SJSA1 (cell line): ENCODE measurements around the gene SNX5. TPM values are rescaled to one million over a fixed set of nuclear protein-coding genes. Genes with fewer than 3 reads are reported as not detected.

Experiments used
- DNase-seq, 2 experiments: peaks; one replicate each; pipeline ENCODE4 v3.0.0-alpha.2; 2015 to 2020; ENCODE audit warnings: low spot score in 2 of 2, low read depth in 1 of 2
- H3K27ac ChIP-seq: fragments of 250-450 bp; sonication (Bioruptor Pico); 2 replicates; pipeline ENCODE4 v1.5.1; 2020; ENCODE audit warnings: mild to moderate bottlenecking, moderate library complexity
- H3K27me3 ChIP-seq: fragments of 250-450 bp; sonication (Bioruptor Pico); replicated peaks from 2 replicates; pipeline ENCODE4 v1.5.1; 2020; ENCODE audit warnings: mild to moderate bottlenecking, moderate library complexity
- H3K36me3 ChIP-seq: fragments of 250-450 bp; sonication (Bioruptor Pico); 2 replicates; pipeline ENCODE4 v1.5.1; 2020; ENCODE audit warnings: mild to moderate bottlenecking
- H3K4me1 ChIP-seq: fragments of 250-450 bp; sonication (Bioruptor Pico); replicated peaks from 2 replicates; pipeline ENCODE4 v1.6.1; 2021; ENCODE audit warnings: mild to moderate bottlenecking
- H3K4me3 ChIP-seq: fragments of 250-450 bp; sonication (Bioruptor Pico); 2 replicates; pipeline ENCODE4 v1.5.1; 2020; ENCODE audit warnings: mild to moderate bottlenecking
- H3K9me3 ChIP-seq: fragments of 250-450 bp; sonication (Bioruptor Pico); replicated peaks from 2 replicates; pipeline ENCODE4 v1.5.1; 2020; ENCODE audit warnings: mild to moderate bottlenecking
- total RNA-seq: library from RNA; depleted of rRNA; stranded (reverse); fragments of >200 nt; shearing (Covaris generic); gene quantifications from 2 replicates; pipeline ENCODE4 v1.2.3, GENCODE V29; 2014

The SNX5 gene
- total RNA-seq, 1 experiment from 2014 or later = 129 TPM

DNA sequence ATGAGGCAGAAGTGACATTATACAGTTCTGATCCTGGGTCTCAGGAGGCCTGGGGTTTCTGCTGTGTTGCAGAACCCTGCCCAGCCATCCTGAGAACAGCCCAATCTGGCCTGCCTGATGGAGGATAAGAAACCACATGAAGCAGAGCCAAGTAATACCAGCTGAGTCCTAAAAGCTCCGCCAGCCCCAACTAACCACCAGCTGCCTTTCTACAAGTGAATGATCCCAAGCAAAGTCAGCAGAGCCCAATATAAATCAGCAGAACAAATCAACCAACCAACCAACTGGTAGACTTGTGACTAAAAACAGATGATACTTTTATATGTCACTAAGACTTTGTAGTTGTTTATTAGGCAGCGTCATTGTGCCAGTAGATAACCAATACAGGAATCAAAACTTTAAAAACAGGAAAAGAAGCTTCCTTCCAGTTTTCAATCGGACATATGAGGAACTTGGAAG, 52.1 kb downstream of the SNX5 start:
- Histone ChIP-seq H3K27me3 (no peaks in the 10 kb centered on the region), H3K4me1 (peaks cover 6% of the 10 kb centered on the region), H3K36me3 (no peaks in the 10 kb centered on the region), H3K27ac (no peak overlapping the region), H3K9me3 (no peaks in the 10 kb centered on the region), H3K4me3 (no peak overlapping the region)
- no peak for DNase-seq

- no peaks in the 10 kb centered on the region for H3K36me3 ChIP-seq
- H3K4me3 ChIP-seq = no peak overlapping the region
- DNase-seq = no peak
- peaks cover 19% of the 10 kb centered on the region for H3K4me1 ChIP-seq
- H3K9me3 ChIP-seq = no peaks in the 10 kb centered on the region
- H3K27me3 ChIP-seq = no peaks in the 10 kb centered on the region
- H3K27ac ChIP-seq = no peak overlapping the region
These were observed 53.6 kb downstream of the SNX5 start for GRCh38 chr20:17914957-17915356.

GRCh38 chr20:17912916-17913315, 55.7 kb downstream of the SNX5 start:
- Histone ChIP-seq H3K4me1 (peaks cover 19% of the 10 kb centered on the region), H3K27me3 (no peaks in the 10 kb centered on the region), H3K36me3 (no peaks in the 10 kb centered on the region), H3K9me3 (no peaks in the 10 kb centered on the region), H3K4me3 (no peak overlapping the region), H3K27ac (no peak overlapping the region)
- no peak for DNase-seq

- H3K4me1 ChIP-seq = peaks cover 19% of the 10 kb centered on the region
- H3K27ac ChIP-seq = no peak overlapping the region
- H3K27me3 ChIP-seq = no peaks in the 10 kb centered on the region
- no peaks in the 10 kb centered on the region for H3K9me3 ChIP-seq
- no peak overlapping the region for H3K4me3 ChIP-seq
- no peak for DNase-seq
- no peaks in the 10 kb centered on the region for H3K36me3 ChIP-seq
These were observed 56.7 kb downstream of the SNX5 start for GRCh38 chr20:17911927-17912326.

DNA sequence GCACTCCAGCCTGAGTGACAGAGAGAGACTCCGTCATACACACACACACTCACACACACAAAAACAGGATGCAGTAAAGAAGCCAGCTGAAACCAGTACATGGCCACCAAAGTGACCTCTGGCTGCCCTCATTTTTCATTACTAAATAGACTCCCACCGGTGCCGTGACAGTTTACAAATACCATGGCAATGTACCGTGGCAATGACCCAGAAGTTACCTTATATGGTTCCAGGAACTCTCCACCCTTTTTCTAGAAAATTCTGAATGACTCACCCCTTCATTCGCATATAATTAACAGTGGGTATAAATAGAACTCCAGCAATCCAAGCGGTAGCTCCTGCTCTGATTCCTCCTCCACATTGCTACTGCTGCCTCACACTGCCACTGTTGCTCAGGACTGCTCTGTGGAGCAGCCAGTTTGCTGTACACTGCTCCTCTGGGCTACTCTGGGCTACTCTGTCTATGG, 57.7 kb downstream of the SNX5 start:
- no peaks in the 10 kb centered on the region for H3K27me3 ChIP-seq
- peak overlapping the region; percentile 21 for H3K27ac ChIP-seq
- peak; percentile 65 to 81 for DNase-seq
- peaks cover 19% of the 10 kb centered on the region for H3K4me1 ChIP-seq
- H3K4me3 ChIP-seq = no peak overlapping the region
- H3K36me3 ChIP-seq = no peaks in the 10 kb centered on the region
- H3K9me3 ChIP-seq = no peaks in the 10 kb centered on the region

DNA sequence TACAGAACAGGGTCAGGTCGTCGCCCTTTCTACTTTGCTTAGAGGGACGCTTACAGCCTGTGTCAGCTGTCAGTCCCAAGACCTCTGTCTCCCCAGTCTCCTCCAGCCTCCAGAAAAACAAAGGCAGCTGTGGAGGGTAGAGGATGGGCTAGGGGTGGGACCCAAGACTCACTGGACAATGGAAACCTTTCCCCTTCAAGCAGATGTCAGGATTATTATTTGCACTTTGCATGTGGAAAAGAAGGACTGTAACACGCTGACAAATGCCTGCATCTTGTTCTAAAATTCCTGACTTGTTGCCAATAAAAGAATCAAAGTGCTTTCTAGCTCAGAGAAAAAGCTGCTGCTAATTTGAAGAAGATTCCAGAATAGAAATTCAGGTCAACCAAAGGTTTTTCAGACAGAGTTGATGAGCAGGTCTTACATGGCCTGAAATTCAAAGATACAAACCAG, 58.7 kb downstream of the SNX5 start:
- no peaks in the 10 kb centered on the region for H3K9me3 ChIP-seq
- H3K27ac ChIP-seq = no peak overlapping the region; the same call in 1 of the 2 replicates
- H3K36me3 ChIP-seq = no peaks in the 10 kb centered on the region
- DNase-seq = no peak
- H3K4me3 ChIP-seq = no peak overlapping the region
- peaks cover 19% of the 10 kb centered on the region for H3K4me1 ChIP-seq
- no peaks in the 10 kb centered on the region for H3K27me3 ChIP-seq

- Histone ChIP-seq H3K36me3 (no peaks in the 10 kb centered on the region), H3K4me3 (no peak overlapping the region), H3K27me3 (no peaks in the 10 kb centered on the region), H3K9me3 (no peaks in the 10 kb centered on the region), H3K4me1 (peaks cover 4% of the 10 kb centered on the region), H3K27ac (no peak overlapping the region)
- DNase-seq = no peak
These were observed 63.0 kb downstream of the SNX5 start for GRCh38 chr20:17905544-17905943.

GRCh38 chr20:17904027-17904426, 64.6 kb downstream of the SNX5 start:
- Histone ChIP-seq H3K36me3 (no peaks in the 10 kb centered on the region), H3K4me1 (no peaks in the 10 kb centered on the region), H3K27ac (no peak overlapping the region), H3K4me3 (no peak overlapping the region), H3K9me3 (no peaks in the 10 kb centered on the region), H3K27me3 (no peaks in the 10 kb centered on the region)
- no peak for DNase-seq

DNA sequence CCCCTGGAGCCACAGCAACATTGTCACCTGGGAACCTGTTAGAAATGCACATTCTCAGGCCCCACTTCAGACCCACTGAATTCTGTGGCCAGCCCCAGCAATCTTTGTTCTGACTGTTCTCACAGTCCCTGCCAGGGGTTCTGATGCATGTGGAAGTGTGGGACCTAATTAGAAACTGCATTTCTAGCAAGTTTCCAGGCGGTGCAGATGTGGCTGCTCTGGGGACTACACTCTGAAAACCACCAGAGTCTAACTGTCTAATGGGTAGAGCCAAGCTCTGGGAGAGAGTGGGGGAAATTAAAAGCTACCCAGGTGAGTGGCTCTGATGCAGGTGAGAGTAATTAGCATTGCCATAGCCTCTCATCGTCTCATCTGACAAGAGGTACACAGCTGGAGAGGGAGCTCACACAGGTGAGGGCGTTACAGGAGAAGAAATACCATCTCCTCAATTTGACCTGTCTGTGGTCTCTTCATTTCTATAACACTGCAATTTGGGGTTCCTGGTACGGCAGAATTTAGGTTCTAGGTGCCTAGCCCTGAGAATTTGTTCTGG, 66.0 kb downstream of the SNX5 start:
- Histone ChIP-seq H3K4me1 (no peaks in the 10 kb centered on the region), H3K27ac (no peak overlapping the region), H3K9me3 (no peaks in the 10 kb centered on the region), H3K27me3 (no peaks in the 10 kb centered on the region), H3K4me3 (no peak overlapping the region), H3K36me3 (no peaks in the 10 kb centered on the region)
- DNase-seq = no peak

DNA sequence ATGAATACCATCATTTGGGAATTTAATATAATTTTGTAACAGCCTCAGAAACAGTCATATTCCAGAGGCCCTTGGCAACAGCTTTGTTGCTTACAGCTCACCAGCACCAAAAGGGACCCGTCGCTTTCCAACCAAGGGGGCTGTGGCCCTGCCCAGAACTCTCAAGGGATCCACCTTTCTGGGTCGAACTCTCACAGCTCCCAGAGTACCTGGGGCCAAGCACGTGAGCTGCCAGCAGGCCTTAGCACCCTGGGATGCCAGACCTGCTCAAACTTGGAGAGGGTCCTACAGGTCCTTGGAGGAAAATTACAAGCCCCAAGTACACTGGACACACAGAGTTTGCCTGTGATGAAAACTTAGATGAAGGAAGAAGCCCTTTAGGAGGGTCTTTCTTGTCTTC, 66.6 kb downstream of the SNX5 start:
- H3K27ac ChIP-seq = no peak overlapping the region

GRCh38 chr20:17898548-17898994, 70.0 kb downstream of the SNX5 start:
- Histone ChIP-seq H3K4me3 (no peak overlapping the region), H3K9me3 (no peaks in the 10 kb centered on the region), H3K27me3 (no peaks in the 10 kb centered on the region), H3K36me3 (no peaks in the 10 kb centered on the region), H3K27ac (no peak overlapping the region), H3K4me1 (peaks cover 17% of the 10 kb centered on the region)
- peak; percentile 57 to 70 for DNase-seq

More for the DNA sequence above, 66.6 kb downstream of the SNX5 start:
- Histone ChIP-seq H3K4me3 (no peak overlapping the region), H3K27me3 (no peaks in the 10 kb centered on the region), H3K9me3 (no peaks in the 10 kb centered on the region), H3K36me3 (no peaks in the 10 kb centered on the region), H3K4me1 (peaks cover 2% of the 10 kb centered on the region; the same call in 1 of the 2 replicates)
- DNase-seq = no peak

GRCh38 chr20:17897566-17898307, 70.9 kb downstream of the SNX5 start:
- Histone ChIP-seq H3K27me3 (no peaks in the 10 kb centered on the region), H3K4me3 (no peak overlapping the region)
- DNase-seq = no peak

DNA sequence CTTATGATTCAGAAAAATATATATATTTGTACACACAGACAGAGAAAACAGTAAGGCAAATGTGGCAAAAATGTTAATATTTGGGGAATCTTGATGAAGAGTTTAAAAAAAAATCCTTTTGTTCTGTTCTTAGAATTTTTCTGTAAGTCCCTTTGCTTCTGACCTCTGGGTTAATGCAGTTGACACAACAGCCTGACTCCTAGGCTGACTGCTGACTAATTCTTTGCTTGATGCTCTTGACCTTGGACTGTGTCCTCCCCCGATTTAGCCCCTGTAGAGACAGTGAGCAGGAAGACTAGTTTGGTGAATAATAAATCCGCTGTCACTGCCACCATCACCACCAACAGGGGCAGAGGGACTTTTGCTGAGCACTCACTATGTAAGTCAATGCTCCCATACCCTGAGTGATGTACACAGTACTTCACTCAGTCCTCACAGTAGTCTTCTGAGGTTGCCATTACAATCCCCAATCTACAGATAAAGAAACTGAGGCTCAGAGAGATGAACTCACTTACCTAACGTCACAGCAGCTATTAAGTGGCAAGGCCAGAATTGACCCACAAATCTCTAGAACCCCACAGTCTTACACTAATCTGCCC, 71.7 kb downstream of the SNX5 start:
- peaks cover 17% of the 10 kb centered on the region for H3K4me1 ChIP-seq
- no peaks in the 10 kb centered on the region for H3K27me3 ChIP-seq
- H3K36me3 ChIP-seq = no peaks in the 10 kb centered on the region
- no peak overlapping the region for H3K27ac ChIP-seq
- no peak for DNase-seq
- H3K4me3 ChIP-seq = no peak overlapping the region
- no peaks in the 10 kb centered on the region for H3K9me3 ChIP-seq

More at GRCh38 chr20:17897566-17898307, 70.9 kb downstream of the SNX5 start:
- no peak overlapping the region for H3K27ac ChIP-seq
- peaks cover 17% of the 10 kb centered on the region for H3K4me1 ChIP-seq
- H3K36me3 ChIP-seq = no peaks in the 10 kb centered on the region
- no peaks in the 10 kb centered on the region for H3K9me3 ChIP-seq

DNA sequence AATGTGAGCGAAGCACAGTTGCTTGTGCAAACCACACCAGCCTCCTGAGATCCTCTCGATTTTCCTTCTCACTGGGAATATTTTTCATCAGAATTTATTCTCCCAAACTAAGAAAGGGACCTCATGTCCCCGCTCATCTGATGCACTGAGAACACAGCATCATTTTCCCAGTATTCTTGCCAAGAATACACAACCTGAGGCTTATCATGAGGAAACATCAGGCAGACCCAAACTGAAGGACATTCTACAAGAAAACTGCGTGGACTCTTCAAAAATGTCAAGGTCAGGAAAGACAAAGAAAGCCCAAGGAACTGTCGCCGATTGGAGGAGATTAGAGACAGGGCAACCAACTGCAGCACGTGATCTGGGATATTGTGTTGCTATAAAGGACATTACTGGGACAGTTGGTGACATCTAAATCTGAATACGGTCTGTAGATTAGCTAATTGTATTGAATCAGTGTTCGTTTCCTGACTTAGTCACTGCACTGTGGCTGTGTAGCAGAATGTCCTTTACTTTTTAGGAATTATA, 72.3 kb downstream of the SNX5 start:
- no peak overlapping the region for H3K27ac ChIP-seq
- H3K4me3 ChIP-seq = no peak overlapping the region
- H3K4me1 ChIP-seq = peaks cover 17% of the 10 kb centered on the region
- H3K9me3 ChIP-seq = no peaks in the 10 kb centered on the region
- no peaks in the 10 kb centered on the region for H3K36me3 ChIP-seq
- DNase-seq = no peak
- no peaks in the 10 kb centered on the region for H3K27me3 ChIP-seq
